Heart right ventricle (tissue), 16 donors: ENCODE results near the gene MGMT. TPM values are rescaled to one million over a fixed set of nuclear protein-coding genes. Genes with fewer than 3 reads are reported as not detected.
A peak's percentile ranks its signal among the peaks of the same experiment; 100 is the strongest.

Source experiments
- ATAC-seq, 8 donors: fragments of 200-7000 bp; cut with Tn5 transposase; one replicate each; pipeline ENCODE4 v1.9.1; 2020; ENCODE audit warnings: mild to moderate bottlenecking in 8 of 8, moderate library complexity in 8 of 8, moderate number of reproducible peaks in 1 of 8
- DNase-seq, 2 donors: peaks; one replicate each; pipeline ENCODE4 v3.0.0-alpha.2; 2020
- H3K27ac ChIP-seq, 10 donors: fragments of 200-600 bp; sonication (generic) in 2 of 10; one replicate each; pipeline versions ENCODE4 v1.5.0 to v1.8.0; 2020 to 2022; ENCODE audit warnings: mild to moderate bottlenecking in 3 of 10
- H3K27me3 ChIP-seq, 7 donors: fragments of 200-600 bp; one replicate each; pipeline ENCODE4 v1.8.0; 2021 to 2022; ENCODE audit warnings: mild to moderate bottlenecking in 2 of 7
- H3K36me3 ChIP-seq, 9 donors: fragments of 200-600 bp; sonication (generic) in 1 of 9; one replicate each; pipeline versions ENCODE4 v1.5.0 to v1.8.0; 2020 to 2022; ENCODE audit warnings: mild to moderate bottlenecking in 2 of 9
- H3K4me1 ChIP-seq, 9 donors: fragments of 200-600 bp; sonication (generic) in 1 of 9; one replicate each; pipeline versions ENCODE4 v1.5.0 to v1.8.0; 2020 to 2022; ENCODE audit warnings: mild to moderate bottlenecking in 4 of 9
- H3K4me3 ChIP-seq, 10 donors: fragments of 200-600 bp; sonication (generic) in 2 of 10; one replicate each; pipeline versions ENCODE4 v1.5.0 to v1.8.0; 2020 to 2022; ENCODE audit warnings: mild to moderate bottlenecking in 7 of 10, moderate library complexity in 2 of 10
- H3K9me3 ChIP-seq, 11 donors: fragments of 200-600 bp in 10 of 11; sonication (generic) in 2 of 11; one replicate each; pipeline versions ENCODE4 v1.5.0 to v1.8.0; 2013 to 2022; ENCODE audit warnings: mild to moderate bottlenecking in 2 of 11, control low read depth in 1 of 11, moderate library complexity in 1 of 11
- CTCF ChIP-seq, 9 donors: fragments of 200-600 bp; sonication (generic) in 2 of 9; IDR thresholded peaks; one replicate each; pipeline versions ENCODE4 v1.5.0 to v1.8.0; 2021 to 2022; ENCODE audit warnings: antibody characterized with exemption in 9 of 9, mild to moderate bottlenecking in 5 of 9, moderate library complexity in 1 of 9
- WGBS, 2 donors: extraction: QIAGEN DNeasy Blood & Tissue Kit; methylation state at CpG; one replicate each; pipeline ENCODE4 v1.1.7; 2013; ENCODE audit warnings: inconsistent platforms in 1 of 2; 5-methylcytosine and 5-hydroxymethylcytosine counted together
- intact Hi-C, 10 donors: fragments of 100-400 bp; cut with DNase I; formaldehyde crosslinking; loops; one replicate each; pipeline versions ENCODE4 v1.11.1 to v1.14.2; 2022
- polyA plus RNA-seq, 2 donors: library from polyadenylated mRNA; stranded (reverse); fragments of 200-250 nt; gene quantifications; one replicate each; pipeline ENCODE4 v1.2.3, GENCODE V29; 2013
- total RNA-seq, 10 donors: library from RNA; stranded (reverse); fragmentation: NEBNext Ultra II Directional in 3 of 10; extraction: Animal tissue kit (Norgen Biotek cat#: 25700) in 3 of 10; gene quantifications; one replicate each; pipeline versions ENCODE4 v1.2.1 to v1.2.4, GENCODE V29; 2021 to 2023
- donor health status: Arrhythmogenic right ventricular cardiomyopathy.
- donor health status: ischemic (EF 13 %, LVEDD 7.1; RV severe dilation, severe dysfunction).
- donor health status: healthy with polysubstance abuse.
- donor health status: DM: no; HTN: yes; CAD: no.
- donor health status: DM: no; HTN: no; CAD: no.
- donor health status: ischemic (EF 25% LVEDD 6.9; RV normal size, moderate dysfunction).
- donor health status: ischemic (EF 25% LVEDD 5.7; RV mildly dilated, moderate dysfunction).
- donor health status: healthy.
- donor health status: DM: yes; HTN: yes; CAD: no.
- donor health status: Ischemic cardiomyopathy.
- donor health status: ischemic (EF 35%, LVEDD 5.7; RV mildly dilated, moderate dysfunction).
- donor health status: nonischemic (EF 11% LVEDD 7.7; RV severe dilation, severe dysfunction).
- donor health status: DM: yes; HTN: yes; CAD: no.
- donor health status: PGD.
- donor health status: ischemic (EF 29% LVEDD 5.4; RV normal size, mild dysfunction).
- donor health status: nonischemic (EF 23%, LVEDD 6.1; RV moderate dilation, normal function).

The MGMT gene
- total and polyA plus RNA-seq, 12 donors, result 8.4 to 17.8 (median 12.9) TPM

DNA sequence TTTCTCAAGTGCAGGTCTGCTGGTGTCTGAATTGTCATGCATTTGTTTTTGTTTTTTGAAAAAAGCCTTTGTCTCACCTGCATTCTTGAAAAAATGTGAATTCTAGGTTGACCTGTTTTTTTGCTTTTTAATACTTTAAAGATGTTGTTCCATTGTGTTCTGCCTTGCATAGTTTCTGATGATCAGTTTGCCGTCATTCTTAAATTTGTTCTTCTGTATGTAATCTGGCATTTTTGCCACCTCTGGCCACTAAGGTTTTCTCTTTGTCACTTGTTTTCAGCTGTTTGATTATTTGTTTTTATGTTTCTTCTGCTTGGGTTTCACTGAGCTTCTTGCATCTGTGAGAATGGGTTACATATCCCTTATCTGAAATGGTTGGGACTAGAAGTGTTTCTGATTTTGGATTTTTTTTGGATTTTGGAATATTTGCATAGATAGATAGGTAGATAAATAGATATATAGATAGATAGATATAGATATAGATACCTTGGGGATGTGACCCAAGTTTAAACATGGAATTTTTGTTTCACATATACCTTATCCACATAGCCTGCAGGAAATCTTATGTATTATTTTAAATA, 16.5 kb downstream of the MGMT start:
- Histone ChIP-seq H3K9me3 (peaks cover 0 to 51% (median 30%) of the 10 kb centered on the region in 11 donors), H3K4me1 (peaks cover 0 to 8% (median 0%) of the 10 kb centered on the region in 9 donors), H3K27ac (no peak overlapping the region), H3K27me3 (no peaks in the 10 kb centered on the region), H3K36me3 (no peaks in the 10 kb centered on the region), H3K4me3 (no peak overlapping the region)
- TF ChIP-seq CTCF (IDR thresholded peaks at IDR 0.05), result no peak
- WGBS, 2 donors, result 97 to 98% methylated on average over 1 of the region's 1 CpG
- ATAC-seq, result no peak
- intact Hi-C loops, result loop anchor here in 1 of 10 donors (10.0 kb wide), 1 partner anchor 429 kb away; no protein-coding TSS in a partner anchor
- no peak for DNase-seq

DNA sequence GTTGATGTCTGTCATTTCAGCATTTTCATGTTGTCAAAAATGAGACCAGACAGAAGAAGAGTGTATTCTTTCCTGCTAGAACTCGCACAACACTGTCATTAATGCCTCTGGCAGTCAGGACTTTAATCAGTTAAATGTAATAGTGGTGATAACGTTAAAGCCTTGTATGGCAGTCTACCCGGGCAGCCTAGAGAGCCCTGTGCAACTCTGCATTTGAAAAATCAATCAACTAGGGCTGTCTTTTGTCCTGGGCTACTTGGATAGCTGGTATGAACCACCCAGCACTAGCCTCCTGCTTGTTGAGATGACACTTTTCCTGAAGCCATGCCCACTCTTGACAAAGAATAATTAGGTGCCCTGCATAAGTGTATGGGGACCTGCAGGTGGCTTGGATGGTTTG, 19.8 kb downstream of the MGMT start:
- TF ChIP-seq CTCF (IDR thresholded peaks at IDR 0.05), result no peak
- DNase-seq (no peak), ATAC-seq (no peak)
- no peak overlapping the region for H3K4me3 ChIP-seq
- intact Hi-C loops, result loop anchor here in 1 of 10 donors (10.0 kb wide), 1 partner anchor 432 kb away; no protein-coding TSS in a partner anchor
- no peaks in the 10 kb centered on the region for H3K36me3 ChIP-seq
- peaks cover 0 to 71% (median 47%) of the 10 kb centered on the region in 11 donors for H3K9me3 ChIP-seq
- H3K4me1 ChIP-seq, result peaks cover 0 to 7% (median 0%) of the 10 kb centered on the region in 9 donors
- 28 to 42% methylated on average over 3 of the region's 3 CpGs for WGBS, 2 donors
- no peak overlapping the region for H3K27ac ChIP-seq
- no peaks in the 10 kb centered on the region for H3K27me3 ChIP-seq

- TF ChIP-seq CTCF (IDR thresholded peaks at IDR 0.05), result no peak
- 97% methylated on average over 5 of the region's 5 CpGs for WGBS, 2 donors
- ATAC-seq, result no peak
Observed at GRCh38 chr10:129491123-129491734, 24.2 kb downstream of the MGMT start.

GRCh38 chr10:129494176-129494575, 27.1 kb downstream of the MGMT start:
- no peak for TF ChIP-seq CTCF (IDR thresholded peaks at IDR 0.05)
- DNase-seq (no peak), ATAC-seq (no peak)
- peak overlapping the region in 2 of 10 donors; percentile 11 to 12 for H3K27ac ChIP-seq
- H3K4me1 ChIP-seq, result peaks cover 0 to 19% (median 0%) of the 10 kb centered on the region in 9 donors
- no peaks in the 10 kb centered on the region for H3K27me3 ChIP-seq
- peaks cover 0 to 9% (median 0%) of the 10 kb centered on the region in 9 donors for H3K36me3 ChIP-seq
- no peak overlapping the region for H3K4me3 ChIP-seq
- WGBS, 2 donors, result 90% methylated on average over 3 of the region's 3 CpGs
- H3K9me3 ChIP-seq, result peaks cover 0 to 46% (median 29%) of the 10 kb centered on the region in 11 donors
- intact Hi-C loops, result no loop called here

More at GRCh38 chr10:129491123-129491734, 24.2 kb downstream of the MGMT start:
- peaks cover 0 to 17% (median 0%) of the 10 kb centered on the region in 9 donors for H3K4me1 ChIP-seq
- peaks cover 0 to 47% (median 29%) of the 10 kb centered on the region in 11 donors for H3K9me3 ChIP-seq
- H3K4me3 ChIP-seq, result no peak overlapping the region
- intact Hi-C loops, result no loop called here
- no peak overlapping the region for H3K27ac ChIP-seq
- H3K36me3 ChIP-seq, result no peaks in the 10 kb centered on the region
- no peak for DNase-seq
- no peaks in the 10 kb centered on the region for H3K27me3 ChIP-seq
